Thoracic aorta (tissue), 2 donors: ENCODE measurements around the gene GCLC. TPM values are rescaled to one million over a fixed set of nuclear protein-coding genes. Genes with fewer than 3 reads are reported as not detected.

ENCODE experiments used
- ATAC-seq: fragments of 150-250 bp; one replicate; pipeline ENCODE4 v1.8.0; 2017; ENCODE audit warnings: low read depth; ENCODE audit not compliant: insufficient number of reproducible peaks, low FRiP score
- DNase-seq: peaks from one replicate; pipeline ENCODE4 v3.0.0-alpha.2; 2020; ENCODE audit warnings: low spot score
- H3K27ac ChIP-seq, 2 donors: fragments of 200-600 bp; sonication (generic); 1 replicate in 1 of 2; 2 replicates in 1 of 2; pipeline ENCODE4 v1.5.1; 2016; ENCODE audit warnings: mild to moderate bottlenecking in 2 of 2, moderate library complexity in 2 of 2
- H3K27me3 ChIP-seq: fragments of 200-600 bp; sonication (generic); replicated peaks from 2 replicates; pipeline ENCODE4 v1.6.0; 2016; ENCODE audit warnings: mild to moderate bottlenecking; ENCODE audit not compliant: insufficient read depth
- H3K36me3 ChIP-seq: fragments of 200-600 bp; sonication (generic); one replicate; pipeline ENCODE4 v1.5.1; 2016
- H3K4me1 ChIP-seq, 2 donors: fragments of 200-600 bp; sonication (generic); 1 replicate in 1 of 2; 2 replicates in 1 of 2; pipeline versions ENCODE4 v1.5.1 to v1.6.0; 2016; ENCODE audit warnings: low read depth in 2 of 2, mild to moderate bottlenecking in 1 of 2; ENCODE audit not compliant: control insufficient read depth in 1 of 2
- H3K4me3 ChIP-seq: fragments of 200-600 bp; sonication (generic); 2 replicates; pipeline ENCODE4 v1.5.1; 2016; ENCODE audit warnings: mild to moderate bottlenecking
- H3K9me3 ChIP-seq: fragments of 200-600 bp; sonication (generic); 2 replicates; pipeline ENCODE4 v1.5.1; 2016
- total RNA-seq, 2 donors: library from RNA; depleted of rRNA; stranded (reverse); fragments of >200 nt; gene quantifications; one replicate each; pipeline versions ENCODE4 v1.1.0 to v1.2.3, GENCODE V29; 2016
- TF ChIP-seq, protein P1 (sequence below): fragments of 200-600 bp; sonication (generic); IDR thresholded peaks from one replicate; pipeline ENCODE4 v1.5.1; 2019; ENCODE audit warnings: antibody characterized with exemption

The GCLC gene
- total RNA-seq, 2 donors from 2014 or later: 26.5 to 29.6 TPM

DNA sequence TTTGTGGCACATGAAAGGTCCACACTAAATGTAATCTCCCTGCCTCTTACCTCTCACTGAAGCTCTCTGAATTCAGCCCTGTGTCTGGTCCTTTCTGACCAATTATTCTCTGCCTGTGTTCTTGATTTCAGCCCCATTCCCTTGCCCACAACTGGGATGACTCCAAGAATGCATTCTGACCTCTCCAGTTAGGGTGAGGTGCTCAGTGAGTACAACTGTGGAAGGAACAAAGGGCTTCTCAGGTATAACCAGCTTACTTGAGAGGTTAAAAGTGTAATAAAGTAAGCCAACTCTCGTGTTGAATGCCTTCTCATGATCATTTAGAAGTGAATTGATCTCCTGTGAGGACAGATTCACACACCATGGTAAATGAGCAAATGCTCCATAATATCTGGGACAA is 88.1 kb downstream of the GCLC start:
- H3K27ac ChIP-seq: no peak overlapping the region
- no peak overlapping the region for H3K4me3 ChIP-seq
- no peak for ATAC-seq

DNA sequence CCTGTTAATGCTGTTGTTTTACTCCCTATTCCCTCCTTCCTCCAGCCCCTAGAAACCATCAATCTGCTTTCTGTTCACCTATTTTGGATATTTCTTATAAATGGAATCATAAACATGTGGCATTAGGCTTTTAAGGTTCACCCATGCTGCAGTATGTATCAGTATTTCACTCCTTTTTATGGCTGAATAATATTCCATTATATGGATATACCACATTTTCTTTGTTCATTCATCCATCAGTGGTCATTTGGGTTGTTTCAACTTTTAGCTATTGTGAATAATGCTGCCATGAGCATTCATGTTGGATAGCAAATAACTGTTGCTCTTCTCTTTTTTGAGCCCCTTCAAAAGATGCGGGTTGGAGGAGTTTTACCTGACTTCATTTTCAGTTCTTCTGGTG is 89.2 kb downstream of the GCLC start:
- Histone ChIP-seq H3K4me1 (peaks cover 8 to 15% of the 10 kb centered on the region in 2 donors), H3K27me3 (no peaks in the 10 kb centered on the region), H3K9me3 (no peaks in the 10 kb centered on the region), H3K4me3 (no peak overlapping the region), H3K27ac (no peak overlapping the region), H3K36me3 (no peaks in the 10 kb centered on the region)
- TF ChIP-seq, protein P1, sequence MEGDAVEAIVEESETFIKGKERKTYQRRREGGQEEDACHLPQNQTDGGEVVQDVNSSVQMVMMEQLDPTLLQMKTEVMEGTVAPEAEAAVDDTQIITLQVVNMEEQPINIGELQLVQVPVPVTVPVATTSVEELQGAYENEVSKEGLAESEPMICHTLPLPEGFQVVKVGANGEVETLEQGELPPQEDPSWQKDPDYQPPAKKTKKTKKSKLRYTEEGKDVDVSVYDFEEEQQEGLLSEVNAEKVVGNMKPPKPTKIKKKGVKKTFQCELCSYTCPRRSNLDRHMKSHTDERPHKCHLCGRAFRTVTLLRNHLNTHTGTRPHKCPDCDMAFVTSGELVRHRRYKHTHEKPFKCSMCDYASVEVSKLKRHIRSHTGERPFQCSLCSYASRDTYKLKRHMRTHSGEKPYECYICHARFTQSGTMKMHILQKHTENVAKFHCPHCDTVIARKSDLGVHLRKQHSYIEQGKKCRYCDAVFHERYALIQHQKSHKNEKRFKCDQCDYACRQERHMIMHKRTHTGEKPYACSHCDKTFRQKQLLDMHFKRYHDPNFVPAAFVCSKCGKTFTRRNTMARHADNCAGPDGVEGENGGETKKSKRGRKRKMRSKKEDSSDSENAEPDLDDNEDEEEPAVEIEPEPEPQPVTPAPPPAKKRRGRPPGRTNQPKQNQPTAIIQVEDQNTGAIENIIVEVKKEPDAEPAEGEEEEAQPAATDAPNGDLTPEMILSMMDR: no peak
- no peak for ATAC-seq
- DNase-seq: no peak

More for the DNA sequence above, 88.1 kb downstream of the GCLC start:
- Histone ChIP-seq H3K4me1 (peaks cover 8 to 15% of the 10 kb centered on the region in 2 donors), H3K27me3 (no peaks in the 10 kb centered on the region), H3K9me3 (no peaks in the 10 kb centered on the region), H3K36me3 (no peaks in the 10 kb centered on the region)
- TF ChIP-seq, protein P1: no peak
- no peak for DNase-seq

DNA sequence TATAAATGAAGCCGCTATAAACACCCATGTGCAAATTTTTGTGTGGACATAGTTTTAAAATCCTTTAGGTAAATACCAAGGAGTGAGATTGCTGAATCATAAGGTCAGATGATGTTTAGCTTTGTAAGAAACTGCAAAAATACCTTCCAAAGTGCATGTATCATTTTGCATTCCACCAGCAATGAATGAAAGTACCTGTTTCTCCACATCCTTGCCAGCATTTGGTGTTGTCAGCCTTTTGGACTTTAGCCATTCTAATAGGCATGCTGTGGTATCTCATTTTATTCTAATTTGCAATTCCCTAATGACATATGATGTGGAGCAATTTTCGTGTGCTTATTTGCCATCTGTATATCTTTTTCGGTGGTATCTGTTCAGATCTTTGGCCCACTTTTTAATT is 93.7 kb downstream of the GCLC start:
- TF ChIP-seq, protein P1: no peak
- no peaks in the 10 kb centered on the region for H3K27me3 ChIP-seq
- no peak for DNase-seq
- ATAC-seq: no peak
- H3K4me3 ChIP-seq: no peak overlapping the region
- peaks cover 8 to 15% of the 10 kb centered on the region in 2 donors for H3K4me1 ChIP-seq
- H3K36me3 ChIP-seq: no peaks in the 10 kb centered on the region
- H3K9me3 ChIP-seq: no peaks in the 10 kb centered on the region
- no peak overlapping the region for H3K27ac ChIP-seq

DNA sequence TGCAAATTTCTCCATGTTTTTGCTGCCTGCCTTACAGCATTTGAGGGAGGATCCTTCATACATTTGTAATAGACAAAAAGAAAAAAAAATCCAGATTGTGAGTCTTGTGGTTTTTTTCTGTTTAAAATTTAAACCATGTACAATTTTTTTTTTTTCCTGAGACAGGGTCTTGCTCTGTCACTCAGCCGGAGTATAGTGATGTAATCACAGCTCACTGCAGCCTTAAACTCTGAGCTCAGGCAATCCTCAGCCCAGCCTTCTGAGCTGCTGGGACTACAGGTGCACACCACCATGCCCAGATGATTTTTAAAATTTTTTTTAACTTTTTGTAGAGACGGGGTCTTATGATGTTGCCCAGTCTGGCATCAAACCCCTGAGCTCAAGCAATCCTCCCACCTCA is 97.0 kb downstream of the GCLC start:
- Histone ChIP-seq H3K27ac (no peak overlapping the region), H3K36me3 (no peaks in the 10 kb centered on the region), H3K4me3 (no peak overlapping the region), H3K9me3 (no peaks in the 10 kb centered on the region), H3K27me3 (no peaks in the 10 kb centered on the region), H3K4me1 (peaks cover 8 to 10% of the 10 kb centered on the region in 2 donors)
- DNase-seq (no peak), ATAC-seq (no peak)
- TF ChIP-seq, protein P1: no peak

Other genes starting within 250 kb of the GCLC start
- 10 to 100 TPM; 61.1 to 86.8 TPM for gene ELOVL5, start 196.2 kb downstream of the GCLC start, total RNA-seq
- gene KLHL31, start 120.7 kb upstream of the GCLC start, total RNA-seq: under 1 TPM in 1 of 2 donors, not detected in 1; 0.27 TPM
- 10 to 100 TPM; 18.5 to 22.8 TPM for gene LRRC1, start 249.9 kb upstream of the GCLC start, total RNA-seq